GM18907 (cell line): ENCODE results near the gene FAM184A.
A peak's percentile ranks its signal among the peaks of the same experiment; 100 is the strongest.

Experiments
- ATAC-seq: cut with Tn5 transposase; IDR thresholded peaks from one replicate; pipeline ENCODE4 v1.9.1; 2021; ENCODE audit warnings: mild to moderate bottlenecking, moderate library complexity; ENCODE audit not compliant: unreplicated experiment

Gene FAM184A

GRCh38 chr6:119061215-119061614 is 17.2 kb downstream of the FAM184A start:
- ATAC-seq, result no peak

GRCh38 chr6:119060255-119060907 is 18.1 kb downstream of the FAM184A start:
- ATAC-seq, result peak; percentile 53

GRCh38 chr6:119055069-119055468 is 23.4 kb downstream of the FAM184A start:
- no peak for ATAC-seq

DNA sequence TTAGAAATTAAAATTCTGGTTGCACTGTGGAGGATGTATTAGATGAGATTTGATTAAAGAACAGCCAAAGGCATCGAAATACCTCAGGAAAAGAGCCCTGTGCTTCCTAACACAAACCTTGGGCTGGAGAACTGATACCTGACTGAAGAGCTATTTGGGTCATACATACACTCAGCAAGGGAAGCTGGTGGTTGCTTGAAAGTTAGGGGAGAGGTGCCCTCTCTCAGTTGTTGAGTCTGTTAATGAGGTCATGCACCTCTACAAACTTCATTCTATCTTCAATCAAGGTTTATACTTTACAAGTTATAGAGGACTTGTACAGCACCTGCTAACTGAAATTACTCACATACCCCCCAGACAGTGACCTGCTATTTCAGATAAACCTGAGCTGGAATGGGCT is 25.5 kb downstream of the FAM184A start:
- peak; percentile 51 for ATAC-seq

DNA sequence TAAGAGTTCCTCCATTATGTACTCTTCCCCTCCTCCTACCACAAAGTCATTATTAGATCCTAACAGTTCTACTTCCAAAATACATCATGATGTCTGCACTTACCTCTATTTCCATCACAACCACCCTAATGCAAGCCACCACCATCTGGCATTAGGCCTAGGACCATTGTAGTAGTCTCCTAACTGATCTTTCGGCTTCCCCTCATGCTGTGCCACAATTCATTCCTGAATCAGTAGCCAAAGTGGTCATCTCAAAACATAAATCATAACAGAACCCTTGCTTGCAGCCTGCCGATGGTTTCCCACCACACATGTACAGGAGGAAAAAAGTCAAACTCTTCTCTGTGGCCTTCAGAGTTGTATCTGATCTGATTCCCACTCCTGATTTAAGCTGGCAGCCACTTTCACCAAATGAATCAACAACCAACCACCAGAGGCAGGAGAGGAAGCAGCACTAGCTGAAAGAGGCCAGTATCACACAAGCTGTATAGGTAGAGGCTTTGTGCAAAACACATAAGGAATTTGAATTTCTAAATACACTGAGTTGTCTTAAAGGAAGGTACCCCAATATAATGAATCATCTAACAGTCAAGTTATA is 26.1 kb downstream of the FAM184A start:
- ATAC-seq, result peak; percentile 96

DNA sequence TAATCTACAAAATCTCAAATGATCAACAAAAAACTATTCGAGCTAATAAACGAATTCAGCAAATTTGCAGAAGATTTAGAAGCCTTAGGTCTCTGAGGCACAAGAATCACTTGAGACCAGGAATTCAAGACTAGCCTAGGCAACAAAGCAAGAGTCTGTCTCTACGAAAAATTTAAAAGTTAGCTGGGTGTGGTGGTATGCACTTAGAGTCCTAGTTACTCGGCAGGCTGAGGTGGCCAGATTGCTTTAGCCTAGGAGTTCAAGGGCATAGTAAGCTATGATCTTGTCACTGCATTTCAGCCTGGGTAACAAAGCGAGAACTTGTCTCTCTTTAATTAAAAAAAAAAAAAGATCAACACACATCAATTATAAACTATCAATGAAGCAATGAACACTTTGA is 34.2 kb downstream of the FAM184A start:
- peak; percentile 9 for ATAC-seq

GRCh38 chr6:119043783-119044182 is 34.7 kb downstream of the FAM184A start:
- ATAC-seq, result peak; percentile 84

- ATAC-seq, result peak; percentile 30
Observed at GRCh38 chr6:119043265-119043664, 35.2 kb downstream of the FAM184A start.

- no peak for ATAC-seq
Observed at GRCh38 chr6:119040636-119041035, 37.8 kb downstream of the FAM184A start.

DNA sequence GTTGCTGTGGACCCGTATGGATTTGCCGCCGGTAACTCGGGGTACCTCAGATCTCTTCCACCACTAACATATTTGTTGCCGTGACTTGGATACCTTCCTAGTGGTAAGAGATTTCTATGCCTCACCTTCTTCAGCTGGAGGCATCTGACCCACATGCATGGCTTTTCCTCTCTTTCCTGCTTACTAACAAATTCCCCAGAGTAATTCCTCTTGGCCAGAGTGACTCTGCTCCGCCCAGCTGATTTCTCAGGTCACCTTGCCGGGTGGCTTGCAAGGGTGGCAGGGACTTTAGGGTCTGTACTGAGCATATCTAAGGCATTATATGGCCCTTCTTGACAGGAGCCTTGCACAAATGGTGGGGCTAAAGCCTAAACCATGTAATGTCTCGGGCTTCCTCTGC is 38.2 kb downstream of the FAM184A start:
- ATAC-seq, result no peak

GRCh38 chr6:119037941-119038623 is 40.4 kb downstream of the FAM184A start:
- no peak for ATAC-seq

DNA sequence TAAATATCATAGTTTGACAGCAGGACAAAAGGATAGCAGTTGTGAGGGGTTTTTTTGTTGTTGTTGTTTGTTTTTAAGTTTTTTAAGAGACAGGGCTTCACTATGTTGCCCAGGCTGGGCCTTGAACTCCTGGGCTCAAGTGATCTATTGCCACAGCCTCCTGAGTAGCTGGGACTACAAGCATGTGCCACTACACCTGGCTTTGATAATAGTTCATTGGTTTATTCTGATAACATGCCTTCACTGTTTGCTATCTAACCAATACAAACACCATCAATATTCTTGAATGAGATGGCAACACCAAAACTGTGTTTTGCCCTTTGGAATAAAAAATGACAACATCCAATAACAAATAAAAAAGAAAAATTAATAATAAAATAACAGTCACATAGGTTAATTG is 41.2 kb downstream of the FAM184A start:
- ATAC-seq, result no peak

- no peak for ATAC-seq
Observed at GRCh38 chr6:119036081-119036480, 42.4 kb downstream of the FAM184A start.

- ATAC-seq, result no peak
Observed at GRCh38 chr6:119035459-119035858, 43.0 kb downstream of the FAM184A start.

DNA sequence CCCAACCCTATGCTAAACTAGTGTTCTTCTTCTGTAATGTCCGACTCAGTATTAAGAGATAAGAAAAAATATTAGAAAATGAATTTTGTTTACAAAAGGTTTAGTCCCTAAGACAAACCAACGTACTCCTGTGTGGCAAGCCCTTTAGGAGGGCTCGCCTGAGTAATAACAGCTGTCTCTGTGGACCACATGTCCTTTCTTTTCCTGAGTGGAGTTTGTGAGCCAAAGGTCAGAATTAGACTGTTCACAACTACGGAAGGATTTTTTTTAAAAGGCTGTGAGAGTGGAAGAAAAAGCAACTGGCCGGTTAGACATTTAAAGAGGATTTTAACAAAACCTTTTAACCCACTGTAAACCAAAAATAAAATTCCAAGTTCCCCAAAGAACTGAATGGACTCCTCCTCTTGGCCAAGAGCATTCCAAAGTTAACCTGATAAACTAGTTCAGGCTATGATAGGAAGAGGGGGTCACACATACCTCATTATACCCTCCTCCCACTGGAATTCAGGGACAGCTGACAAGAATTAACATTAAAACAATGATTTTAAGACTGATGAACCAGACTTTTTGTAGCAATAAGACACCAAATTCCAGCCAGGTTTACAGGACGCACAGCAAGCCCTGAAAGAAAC is 43.5 kb downstream of the FAM184A start:
- no peak for ATAC-seq

GRCh38 chr6:119032428-119032827 is 46.0 kb downstream of the FAM184A start:
- no peak for ATAC-seq

GRCh38 chr6:119030759-119031158 is 47.7 kb downstream of the FAM184A start:
- no peak for ATAC-seq

GRCh38 chr6:119028091-119028490 is 50.4 kb downstream of the FAM184A start:
- ATAC-seq, result no peak

DNA sequence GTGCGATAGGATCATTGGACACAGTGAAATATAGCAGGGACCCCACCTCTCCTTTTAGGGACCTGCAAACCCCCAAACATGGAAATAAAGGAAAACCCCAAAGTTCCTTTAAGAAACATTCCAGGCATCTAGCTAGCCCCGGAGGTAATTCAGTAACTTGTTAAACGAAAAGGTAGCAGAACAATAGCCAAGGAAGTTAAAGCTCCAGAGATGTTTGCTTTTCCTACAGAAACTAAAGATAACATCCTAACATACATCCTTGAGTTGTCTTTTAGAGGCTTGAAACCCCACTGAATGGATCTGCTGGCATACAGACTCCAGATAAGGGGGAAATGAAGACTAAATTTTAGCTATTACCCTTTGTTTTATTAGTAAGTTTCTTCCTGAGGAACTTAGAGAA is 51.0 kb downstream of the FAM184A start:
- no peak for ATAC-seq

DNA sequence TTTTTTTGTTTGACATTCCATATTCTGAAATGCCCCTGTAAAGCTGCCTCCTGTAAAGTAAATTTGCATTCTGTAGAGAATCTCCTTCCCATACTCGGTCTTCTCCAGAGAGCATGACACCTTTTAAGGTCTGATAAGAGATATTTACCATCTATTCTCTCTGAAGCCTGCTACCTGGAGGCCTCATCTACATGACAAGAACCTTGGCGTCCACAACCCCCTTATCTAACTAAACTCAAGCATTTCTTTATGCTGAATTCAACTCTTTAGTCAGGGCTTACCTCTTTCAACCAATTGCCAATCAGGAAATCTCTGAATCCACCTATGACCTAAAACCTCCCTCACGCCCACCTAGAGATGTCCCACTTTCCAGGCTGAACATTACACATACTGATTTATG is 51.6 kb downstream of the FAM184A start:
- ATAC-seq, result no peak

DNA sequence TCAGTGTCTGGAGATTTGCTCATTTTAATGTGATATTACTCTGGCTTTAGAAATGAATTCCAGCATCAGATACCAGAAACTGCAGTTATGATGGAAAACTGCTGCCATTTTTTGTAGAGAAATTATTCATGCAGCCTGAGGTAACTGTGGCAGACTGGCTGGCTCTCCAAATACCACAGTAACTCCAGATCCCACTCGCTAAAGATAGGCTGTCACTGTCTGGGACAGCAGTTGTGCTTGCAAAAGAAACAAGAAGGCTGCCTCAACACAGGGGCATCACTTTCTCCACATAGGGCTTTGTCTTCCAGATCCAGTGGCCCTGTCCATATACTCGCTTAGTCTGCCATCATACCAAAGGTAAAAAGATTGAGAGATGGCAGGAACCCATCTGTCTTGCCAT is 52.7 kb downstream of the FAM184A start:
- ATAC-seq, result no peak

GRCh38 chr6:119024111-119024510 is 54.4 kb downstream of the FAM184A start:
- ATAC-seq, result no peak
